ENCODE data around the gene WT1.

DNA sequence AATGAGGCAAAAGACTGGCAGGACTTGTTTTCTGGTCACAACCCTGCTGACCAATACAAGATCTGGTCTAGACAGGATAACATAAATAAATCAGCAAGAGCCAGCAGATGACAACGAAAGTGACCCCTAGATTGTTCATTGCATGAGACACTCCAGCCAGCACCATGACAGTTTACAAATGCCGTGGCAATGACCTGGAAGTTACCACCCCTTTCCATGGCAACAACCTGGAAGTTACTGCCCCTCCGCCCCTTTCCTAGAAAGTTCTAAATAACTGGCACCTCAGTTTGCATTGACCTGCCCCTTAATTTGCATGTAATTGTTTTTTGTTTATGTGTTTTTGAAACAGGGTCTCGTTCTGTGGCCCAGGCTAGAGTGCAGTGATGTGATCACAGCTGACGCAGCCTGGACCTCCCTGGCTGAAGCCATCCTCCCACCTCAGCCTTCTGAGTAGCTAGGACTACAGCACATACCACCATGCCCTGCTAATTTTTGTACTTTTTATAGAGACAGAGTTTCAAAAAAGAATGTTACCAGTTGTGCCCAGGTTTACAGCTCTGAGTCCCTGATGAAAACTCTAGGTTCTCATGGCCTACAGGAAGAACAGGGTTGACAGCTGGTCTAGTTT, 38.1 kb upstream of the WT1 start:
- TF ChIP-seq, protein P1, sequence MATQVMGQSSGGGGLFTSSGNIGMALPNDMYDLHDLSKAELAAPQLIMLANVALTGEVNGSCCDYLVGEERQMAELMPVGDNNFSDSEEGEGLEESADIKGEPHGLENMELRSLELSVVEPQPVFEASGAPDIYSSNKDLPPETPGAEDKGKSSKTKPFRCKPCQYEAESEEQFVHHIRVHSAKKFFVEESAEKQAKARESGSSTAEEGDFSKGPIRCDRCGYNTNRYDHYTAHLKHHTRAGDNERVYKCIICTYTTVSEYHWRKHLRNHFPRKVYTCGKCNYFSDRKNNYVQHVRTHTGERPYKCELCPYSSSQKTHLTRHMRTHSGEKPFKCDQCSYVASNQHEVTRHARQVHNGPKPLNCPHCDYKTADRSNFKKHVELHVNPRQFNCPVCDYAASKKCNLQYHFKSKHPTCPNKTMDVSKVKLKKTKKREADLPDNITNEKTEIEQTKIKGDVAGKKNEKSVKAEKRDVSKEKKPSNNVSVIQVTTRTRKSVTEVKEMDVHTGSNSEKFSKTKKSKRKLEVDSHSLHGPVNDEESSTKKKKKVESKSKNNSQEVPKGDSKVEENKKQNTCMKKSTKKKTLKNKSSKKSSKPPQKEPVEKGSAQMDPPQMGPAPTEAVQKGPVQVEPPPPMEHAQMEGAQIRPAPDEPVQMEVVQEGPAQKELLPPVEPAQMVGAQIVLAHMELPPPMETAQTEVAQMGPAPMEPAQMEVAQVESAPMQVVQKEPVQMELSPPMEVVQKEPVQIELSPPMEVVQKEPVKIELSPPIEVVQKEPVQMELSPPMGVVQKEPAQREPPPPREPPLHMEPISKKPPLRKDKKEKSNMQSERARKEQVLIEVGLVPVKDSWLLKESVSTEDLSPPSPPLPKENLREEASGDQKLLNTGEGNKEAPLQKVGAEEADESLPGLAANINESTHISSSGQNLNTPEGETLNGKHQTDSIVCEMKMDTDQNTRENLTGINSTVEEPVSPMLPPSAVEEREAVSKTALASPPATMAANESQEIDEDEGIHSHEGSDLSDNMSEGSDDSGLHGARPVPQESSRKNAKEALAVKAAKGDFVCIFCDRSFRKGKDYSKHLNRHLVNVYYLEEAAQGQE (IDR thresholded peaks at IDR 0.05; ENCODE audit: borderline replicate concordance) = no peak
- TF ChIP-seq, protein P2, sequence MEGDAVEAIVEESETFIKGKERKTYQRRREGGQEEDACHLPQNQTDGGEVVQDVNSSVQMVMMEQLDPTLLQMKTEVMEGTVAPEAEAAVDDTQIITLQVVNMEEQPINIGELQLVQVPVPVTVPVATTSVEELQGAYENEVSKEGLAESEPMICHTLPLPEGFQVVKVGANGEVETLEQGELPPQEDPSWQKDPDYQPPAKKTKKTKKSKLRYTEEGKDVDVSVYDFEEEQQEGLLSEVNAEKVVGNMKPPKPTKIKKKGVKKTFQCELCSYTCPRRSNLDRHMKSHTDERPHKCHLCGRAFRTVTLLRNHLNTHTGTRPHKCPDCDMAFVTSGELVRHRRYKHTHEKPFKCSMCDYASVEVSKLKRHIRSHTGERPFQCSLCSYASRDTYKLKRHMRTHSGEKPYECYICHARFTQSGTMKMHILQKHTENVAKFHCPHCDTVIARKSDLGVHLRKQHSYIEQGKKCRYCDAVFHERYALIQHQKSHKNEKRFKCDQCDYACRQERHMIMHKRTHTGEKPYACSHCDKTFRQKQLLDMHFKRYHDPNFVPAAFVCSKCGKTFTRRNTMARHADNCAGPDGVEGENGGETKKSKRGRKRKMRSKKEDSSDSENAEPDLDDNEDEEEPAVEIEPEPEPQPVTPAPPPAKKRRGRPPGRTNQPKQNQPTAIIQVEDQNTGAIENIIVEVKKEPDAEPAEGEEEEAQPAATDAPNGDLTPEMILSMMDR (IDR thresholded peaks at IDR 0.05; ENCODE audit: poor library complexity, severe bottlenecking) = no peak
- TF ChIP-seq RAD21 (conservative IDR thresholded peaks at IDR 0.05) (no peak), SMC3 (conservative IDR thresholded peaks at IDR 0.05; ENCODE audit: poor library complexity) (no peak), MXI1 (conservative IDR thresholded peaks at IDR 0.05; ENCODE audit: poor library complexity, severe bottlenecking) (no peak), EZH2 (IDR thresholded peaks at IDR 0.05; ENCODE audit: borderline replicate concordance, insufficient read depth, low read length, poor library complexity, severe bottlenecking) (no peak), POLR2AphosphoS5 (IDR thresholded peaks at IDR 0.05) (no peak)

All from neural cell (in vitro differentiated cells).